GM12878 (cell line): ENCODE data around the gene TAF3. TPM values are rescaled to one million over a fixed set of nuclear protein-coding genes. Genes with fewer than 3 reads are reported as not detected.

Experiments
- ATAC-seq: fragments of 200-7000 bp; cut with Tn5 transposase; 3 replicates; pipeline ENCODE4 v1.9.1; 2020; ENCODE audit warnings: mild to moderate bottlenecking, moderate library complexity
- BruUV-seq: library from RNA; stranded (reverse); fragments of 400-500 nt; replicated peaks from 2 replicates; lab custom pipeline; 2021; lab: Mats Ljungman, UMichigan
- CTCF ChIA-PET: fragments of 300-600 bp; sonication (Branson Sonifier 250); formaldehyde crosslinking; extraction: SDS; loops from one replicate; lab custom pipeline; 2021; ENCODE audit warnings: inconsistent platforms; lab: Yijun Ruan, JAX
- POLR2A ChIA-PET: fragments of 350-600 bp; formaldehyde crosslinking; extraction: SDS; loops from one replicate; lab custom pipeline; 2021; ENCODE audit warnings: inconsistent platforms; lab: Charles Lee
- RAD21 ChIA-PET: fragments of 300-600 bp; sonication (Branson Sonifier 250); formaldehyde crosslinking; loops from one replicate; lab custom pipeline; 2023; ENCODE audit warnings: antibody characterized with exemption; ENCODE audit not compliant: unreplicated experiment; lab: Charles Lee
- SMC1A ChIA-PET: fragments of 300-600 bp; sonication (Branson Sonifier 250); formaldehyde crosslinking; loops from one replicate; lab custom pipeline; 2023; ENCODE audit not compliant: unreplicated experiment, uncharacterized antibody; lab: Charles Lee
- DNase-seq: peaks from one replicate; pipeline ENCODE4 v3.0.0-alpha.2; 2011; ENCODE audit warnings: low read depth, low spot score
- FAIRE-seq: peaks from 3 replicates; lab custom pipeline; 2011; peaks lifted over from hg19 to GRCh38; lab: Jason Lieb, UNC
- H2AFZ ChIP-seq: 2 replicates; pipeline ENCODE4 v1.6.0; 2011; ENCODE audit warnings: low read depth, low read length, control low read depth; ENCODE audit not compliant: control insufficient read depth
- H3K27ac ChIP-seq: 2 replicates; pipeline ENCODE4 v1.5.1; 2011; ENCODE audit warnings: control low read depth; ENCODE audit not compliant: control insufficient read depth, insufficient read depth
- H3K27me3 ChIP-seq, 2 experiments: replicated peaks in 1 of 2; 2 replicates each; pipeline versions ENCODE4 v1.6.0 to v1.6.1; 2011; ENCODE audit warnings: low read length in 1 of 2; ENCODE audit not compliant: control insufficient read depth in 2 of 2, insufficient read depth in 2 of 2
- H3K36me3 ChIP-seq, 2 experiments: 2 replicates each; pipeline ENCODE4 v1.5.1; 2011; ENCODE audit warnings: low read length in 1 of 2; ENCODE audit not compliant: control insufficient read depth in 2 of 2, insufficient read depth in 2 of 2
- H3K4me1 ChIP-seq: 2 replicates; pipeline ENCODE4 v1.6.1; 2011; ENCODE audit warnings: mild to moderate bottlenecking, low read length, moderate library complexity, mixed read lengths; ENCODE audit not compliant: control insufficient read depth, insufficient read depth
- H3K4me2 ChIP-seq: 2 replicates; pipeline ENCODE4 v1.6.0; 2011; ENCODE audit warnings: control low read depth; ENCODE audit not compliant: control insufficient read depth, insufficient read depth
- H3K4me3 ChIP-seq: fragments of 200-600 bp; sonication (generic); 2 replicates; pipeline ENCODE4 v1.5.1; 2016
- H3K79me2 ChIP-seq: 2 replicates; pipeline ENCODE4 v1.6.0; 2011; ENCODE audit warnings: low read length; ENCODE audit not compliant: control insufficient read depth, insufficient read depth
- H3K9ac ChIP-seq: 2 replicates; pipeline ENCODE4 v1.8.0; 2011; ENCODE audit warnings: low read length, control low read depth, mixed read lengths; ENCODE audit not compliant: control insufficient read depth, insufficient read depth
- H3K9me3 ChIP-seq: replicated peaks from 3 replicates; pipeline ENCODE4 v1.5.1; 2011; ENCODE audit warnings: mild to moderate bottlenecking, low read length; ENCODE audit not compliant: control insufficient read depth, insufficient read depth
- H4K20me1 ChIP-seq: 2 replicates; pipeline ENCODE4 v1.6.0; 2011; ENCODE audit not compliant: control insufficient read depth, insufficient read depth
- CEBPB ChIP-seq, 2 experiments: fragments of 150-350 bp in 1 of 2; IDR thresholded peaks; 2 replicates each; pipeline ENCODE4 v1.6.1; 2012 to 2014; ENCODE audit warnings: low read depth in 2 of 2, low read length in 2 of 2, borderline replicate concordance in 1 of 2, inconsistent platforms in 1 of 2
- ETV6 ChIP-seq, 2 experiments: fragments of 450-650 bp in 1 of 2; IDR thresholded peaks in 1 of 2; conservative IDR thresholded peaks in 1 of 2; 2 replicates each; pipeline ENCODE4 v1.6.1; 2014; ENCODE audit warnings: antibody characterized with exemption in 1 of 2, borderline replicate concordance in 1 of 2, low read depth in 1 of 2, mild to moderate bottlenecking in 1 of 2, moderate library complexity in 1 of 2
- EZH2 ChIP-seq: IDR thresholded peaks from 2 replicates; pipeline ENCODE4 v1.6.1; 2012; ENCODE audit warnings: low read depth, mild to moderate bottlenecking, control low read depth, inconsistent platforms, low read length, borderline replicate concordance; ENCODE audit not compliant: control insufficient read depth
- FOXK2 ChIP-seq: fragments of 450-650 bp; IDR thresholded peaks from 2 replicates; pipeline ENCODE4 v1.6.1; 2017; ENCODE audit warnings: mild to moderate bottlenecking, moderate library complexity
- FOXM1 ChIP-seq: IDR thresholded peaks from 2 replicates; pipeline ENCODE4 v1.6.1; 2012; ENCODE audit warnings: low read depth, mild to moderate bottlenecking, inconsistent platforms, low read length, moderate library complexity
- HDGF ChIP-seq: fragments of 450-650 bp; IDR thresholded peaks from 2 replicates; pipeline ENCODE4 v1.6.1; 2016; ENCODE audit warnings: antibody characterized with exemption
- IRF4 ChIP-seq: IDR thresholded peaks from 2 replicates; pipeline ENCODE4 v1.6.1; 2011; ENCODE audit warnings: low read depth, low read length
- KLF5 ChIP-seq: fragments of 450-650 bp; IDR thresholded peaks from 2 replicates; pipeline ENCODE4 v1.6.1; 2014; ENCODE audit warnings: mild to moderate bottlenecking; ENCODE audit not compliant: partially characterized antibody
- MYB ChIP-seq: fragments of 150-350 bp; IDR thresholded peaks from 2 replicates; pipeline ENCODE4 v1.6.1; 2014; ENCODE audit warnings: mild to moderate bottlenecking, low read depth, low read length, borderline replicate concordance
- NFXL1 ChIP-seq: fragments of 450-650 bp; IDR thresholded peaks from 2 replicates; pipeline ENCODE4 v1.6.1; 2017; ENCODE audit warnings: antibody characterized with exemption, mild to moderate bottlenecking, borderline replicate concordance
- NR2C1 ChIP-seq: fragments of 450-650 bp; IDR thresholded peaks from 2 replicates; pipeline ENCODE4 v1.6.1; 2017; ENCODE audit warnings: antibody characterized with exemption, mild to moderate bottlenecking, moderate library complexity
- NR2C2 ChIP-seq: IDR thresholded peaks from 2 replicates; pipeline ENCODE4 v1.6.1; 2011; ENCODE audit warnings: borderline replicate concordance, low read depth; ENCODE audit not compliant: control insufficient read depth, insufficient read length
- PML ChIP-seq: IDR thresholded peaks from 2 replicates; pipeline ENCODE4 v1.6.1; 2012; ENCODE audit warnings: low read length, inconsistent platforms
- ZNF384 ChIP-seq: IDR thresholded peaks from 2 replicates; pipeline ENCODE4 v1.6.1; 2012; ENCODE audit warnings: low read depth, mild to moderate bottlenecking, low read length, improper control_type of control experiment, borderline replicate concordance
- WGBS: methylation state at CpG from one replicate; pipeline ENCODE4 v1.1.6; 2016; ENCODE audit warnings: low lambda C conversion rate; ENCODE audit not compliant: insufficient replicate concordance, insufficient coverage; ENCODE audit errors: missing lambda C conversion rate; 5-methylcytosine and 5-hydroxymethylcytosine counted together
- in situ Hi-C: fragments of 300-500 bp; cut with MboI; formaldehyde crosslinking; loops from 9 replicates; pipeline ENCODE4 v1.14.3; 2018; ENCODE audit warnings: mixed read lengths
- intact Hi-C: fragments of 100-400 bp; cut with micrococcal nuclease; formaldehyde crosslinking; loops from one replicate; pipeline ENCODE4 v1.14.2; 2022; ENCODE audit not compliant: unreplicated experiment
- polyA plus RNA-seq, 11 experiments: library from polyadenylated mRNA; depleted of rRNA in 4 of 11; unstranded in 6 of 11; stranded (reverse) in 5 of 11; fragments of >200 nt; fragmentation: Nextera tagmentation in 4 of 11; fragmentation: Illumina TruSeq in 1 of 11; extraction: Ambion mirVana in 4 of 11; extraction: Trizol in 1 of 11; gene quantifications; 1 replicate in 1 of 11; 2 replicates in 10 of 11; pipeline versions ENCODE4 v1.2.1 to v1.2.3, GENCODE V29; 2011 to 2016; ENCODE audit warnings: inconsistent platforms in 2 of 11, missing spikeins in 2 of 11, low read depth in 1 of 11
- total RNA-seq, 4 experiments: library from RNA; depleted of rRNA in 3 of 4; stranded (reverse); fragments of >200 nt in 3 of 4; fragmentation: Illumina TruSeq in 1 of 4; extraction: Trizol in 1 of 4; gene quantifications; 2 replicates each; pipeline versions ENCODE4 v1.2.1 to v1.2.3, GENCODE V29; 2013 to 2021
- TF ChIP-seq, protein P1 (sequence below): fragments of 150-350 bp; IDR thresholded peaks from 2 replicates; pipeline ENCODE4 v1.6.1; 2014; ENCODE audit warnings: mild to moderate bottlenecking, low read depth, low read length

The TAF3 gene
- total and polyA plus RNA-seq, 10 of the 15 experiments (the other 5 are each of a cell fraction or from before 2014, with no cell fraction given): 2.0 to 10.1 (median 3.7) TPM

DNA sequence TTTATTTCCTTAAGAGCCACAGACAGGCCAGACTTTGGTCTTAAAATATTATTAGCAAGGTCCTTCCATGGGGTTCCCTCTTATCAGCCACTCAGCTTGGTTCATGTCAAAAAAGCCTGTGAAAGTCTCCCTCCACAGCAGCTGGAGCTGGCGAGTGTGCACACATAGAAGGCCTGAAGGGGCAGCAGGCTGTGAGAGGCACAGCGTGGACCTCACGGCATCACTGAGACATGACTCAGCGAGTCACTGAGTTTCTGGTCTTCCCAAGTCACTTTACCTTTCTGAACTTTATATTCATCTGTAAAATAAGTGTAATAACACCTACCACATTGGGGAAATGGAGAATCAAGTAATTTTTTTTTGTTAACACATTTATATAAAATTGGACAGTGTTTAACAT is 8.7 kb downstream of the TAF3 start (continued):
- TF ChIP-seq, protein P1, sequence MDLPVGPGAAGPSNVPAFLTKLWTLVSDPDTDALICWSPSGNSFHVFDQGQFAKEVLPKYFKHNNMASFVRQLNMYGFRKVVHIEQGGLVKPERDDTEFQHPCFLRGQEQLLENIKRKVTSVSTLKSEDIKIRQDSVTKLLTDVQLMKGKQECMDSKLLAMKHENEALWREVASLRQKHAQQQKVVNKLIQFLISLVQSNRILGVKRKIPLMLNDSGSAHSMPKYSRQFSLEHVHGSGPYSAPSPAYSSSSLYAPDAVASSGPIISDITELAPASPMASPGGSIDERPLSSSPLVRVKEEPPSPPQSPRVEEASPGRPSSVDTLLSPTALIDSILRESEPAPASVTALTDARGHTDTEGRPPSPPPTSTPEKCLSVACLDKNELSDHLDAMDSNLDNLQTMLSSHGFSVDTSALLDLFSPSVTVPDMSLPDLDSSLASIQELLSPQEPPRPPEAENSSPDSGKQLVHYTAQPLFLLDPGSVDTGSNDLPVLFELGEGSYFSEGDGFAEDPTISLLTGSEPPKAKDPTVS: no peak
- TF ChIP-seq NR2C1: no peak

DNA sequence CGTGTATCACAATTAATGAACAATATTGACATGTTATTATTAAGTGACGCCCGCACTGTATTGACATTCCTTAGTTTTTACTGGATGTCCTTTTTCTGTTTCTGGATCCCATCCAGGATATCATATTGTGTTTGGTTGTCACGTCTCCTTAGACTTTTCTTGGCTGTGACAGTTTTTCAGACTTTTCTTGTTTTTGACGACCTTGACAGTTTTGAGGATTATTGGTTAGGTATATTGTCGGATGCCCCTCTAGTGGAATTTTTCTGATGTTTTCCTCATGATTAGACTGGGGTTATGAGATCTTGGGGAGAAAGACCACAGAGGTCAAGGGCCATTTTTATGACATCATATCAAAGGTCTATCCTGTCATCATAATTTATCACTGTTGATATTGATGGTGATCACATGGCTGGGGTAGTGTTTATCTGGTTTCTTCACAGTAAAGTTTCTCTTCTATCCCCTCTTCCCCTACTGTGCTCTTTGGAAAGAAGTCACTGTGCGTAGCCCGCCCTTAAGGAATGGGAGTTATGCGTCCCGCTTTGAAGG is 11.1 kb downstream of the TAF3 start:
- H3K79me2 ChIP-seq: no peaks in the 10 kb centered on the region; the same call in 1 of the 2 replicates
- TF ChIP-seq NR2C2 (no peak), FOXM1 (no peak), ETV6 (conservative IDR thresholded peaks at IDR 0.05 in 1 of 2, IDR thresholded peaks at IDR 0.05 in 1 of 2; ENCODE audit: borderline replicate concordance in 1 of 2, low read depth in 1 of 2) (no peak), FOXK2 (no peak), MYB (no peak), ZNF384 (no peak), PML (no peak), IRF4 (no peak), NFXL1 (no peak), KLF5 (no peak), CEBPB (IDR thresholded peaks at IDR 0.05; ENCODE audit: borderline replicate concordance in 1 of 2, low read depth in 2 of 2, low read length in 2 of 2) (no peak), EZH2 (no peak), HDGF (no peak)

More for the DNA sequence above, 11.1 kb downstream of the TAF3 start:
- 96% methylated on average over 10 of the region's 10 CpGs for WGBS
- ChIA-PET RAD21 (no interaction called here), CTCF (no interaction called here), SMC1A (interaction anchor here (1.4 kb wide), 1 partner anchor 10 kb away, joined by 4 read pairs; no protein-coding TSS in a partner anchor), POLR2A (no interaction called here)
- no peak overlapping the region for H3K27ac ChIP-seq
- no peaks in the 10 kb centered on the region for H4K20me1 ChIP-seq
- H3K4me1 ChIP-seq: no peaks in the 10 kb centered on the region
- no peak for FAIRE-seq
- no peak overlapping the region for H3K9ac ChIP-seq
- no TSS peak for BruUV-seq
- no peak for ATAC-seq
- intact Hi-C loops (no loop called here), in situ Hi-C loops (no loop called here)
- H3K4me2 ChIP-seq: no peak overlapping the region
- H3K9me3 ChIP-seq: no peaks in the 10 kb centered on the region
- no peak for DNase-seq
- no peak overlapping the region for H3K4me3 ChIP-seq
- peaks cover 0 to 3% of the 10 kb centered on the region in 2 experiments; a peak in 1 of 4 replicates for H3K36me3 ChIP-seq
- H2AFZ ChIP-seq: no peak overlapping the region
- no peaks in the 10 kb centered on the region for H3K27me3 ChIP-seq
